Stimulated activated CD8-positive, alpha-beta memory T cell treated with anti-CD3 and anti-CD28 coated beads, Interleukin-12 subunit alpha, Interleukin-12 subunit beta, amount 100 ng/mL, for 24 hours (primary cell): ENCODE results near the gene GRIN3A.
"Not testable (repeated sequence)": the region's sequence is repeated elsewhere in the genome, so short reads cannot be mapped to it uniquely, and the experiment has no call there.

Experiments
- DNase-seq: peaks from one replicate; pipeline ENCODE4 v3.0.0-alpha.2; 2020; ENCODE audit errors: extremely low read depth

Gene GRIN3A

DNA sequence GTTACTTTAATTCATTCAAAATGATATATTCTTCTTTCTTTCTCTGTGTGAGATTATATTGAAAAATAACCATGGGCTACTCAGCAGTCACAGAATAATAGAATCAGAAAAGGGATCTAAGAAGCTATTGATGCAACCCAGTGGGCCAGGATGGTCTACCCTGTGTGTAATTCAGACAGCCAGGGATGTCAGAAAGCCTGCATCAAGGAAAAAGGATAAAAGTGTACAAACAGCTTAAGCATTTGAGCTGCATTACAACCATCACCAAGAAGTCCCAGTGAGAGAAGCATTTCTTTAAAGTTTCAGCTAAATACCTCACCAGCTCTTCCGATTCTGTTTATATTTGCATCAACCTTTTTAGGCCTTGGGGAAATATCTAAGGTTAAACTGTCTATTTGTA is 105.8 kb downstream of the GRIN3A start:
- DNase-seq = no peak

DNA sequence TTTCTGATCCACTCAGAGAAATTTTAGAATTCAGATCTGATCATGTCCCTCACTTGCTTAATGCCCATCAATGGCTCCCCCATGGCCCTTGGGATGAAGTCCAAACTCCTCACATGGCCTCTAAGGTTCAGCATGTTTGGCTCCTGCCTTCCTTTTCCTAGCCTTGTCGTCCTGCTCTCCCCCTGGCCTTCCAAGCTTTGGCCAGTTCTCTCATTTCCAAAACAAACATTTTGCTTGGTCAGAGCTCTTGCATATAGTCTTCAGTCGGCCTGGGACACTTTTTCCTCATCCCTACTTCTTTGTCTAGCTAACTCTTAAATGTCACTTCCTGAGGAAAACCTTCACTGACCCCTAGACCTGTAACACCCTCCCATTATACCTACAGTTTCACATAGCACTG is 106.6 kb downstream of the GRIN3A start:
- no peak for DNase-seq

DNA sequence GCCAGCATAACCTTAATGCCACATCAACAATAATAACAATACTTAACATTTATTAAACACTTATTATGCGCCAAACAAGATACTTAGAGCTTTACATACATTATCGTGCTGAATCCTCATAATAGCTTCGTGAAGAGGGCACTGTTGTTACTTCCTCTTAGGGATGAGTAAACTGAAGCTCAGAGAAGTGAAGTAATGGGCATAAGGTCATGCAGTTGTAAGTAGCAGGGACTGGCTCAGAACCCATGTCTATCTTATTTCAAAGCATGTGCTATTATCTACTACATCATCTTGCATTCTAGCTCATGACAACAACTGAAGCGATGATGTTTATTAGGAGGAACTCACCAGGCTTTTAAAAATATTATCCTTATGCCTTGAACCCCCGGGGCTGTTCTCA is 108.8 kb downstream of the GRIN3A start:
- no peak for DNase-seq

DNA sequence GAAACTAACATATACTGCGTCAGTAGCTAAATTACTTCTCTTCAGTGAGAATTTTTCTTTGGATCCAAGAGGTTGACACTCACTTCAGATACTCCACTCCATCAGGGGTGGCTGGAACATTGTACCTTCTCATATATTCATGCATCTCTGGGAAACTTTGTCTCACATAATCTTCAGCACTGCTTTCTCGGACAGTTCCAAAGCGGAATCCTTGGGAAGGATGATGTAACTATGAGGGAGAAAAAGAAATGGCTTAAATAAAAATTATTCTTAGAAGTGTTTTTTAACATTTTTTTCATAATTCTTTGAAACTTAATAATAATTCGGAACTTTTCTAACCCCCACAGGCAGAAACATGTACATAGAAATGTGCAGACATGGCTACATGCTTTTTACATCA is 110.3 kb downstream of the GRIN3A start:
- no peak for DNase-seq

DNA sequence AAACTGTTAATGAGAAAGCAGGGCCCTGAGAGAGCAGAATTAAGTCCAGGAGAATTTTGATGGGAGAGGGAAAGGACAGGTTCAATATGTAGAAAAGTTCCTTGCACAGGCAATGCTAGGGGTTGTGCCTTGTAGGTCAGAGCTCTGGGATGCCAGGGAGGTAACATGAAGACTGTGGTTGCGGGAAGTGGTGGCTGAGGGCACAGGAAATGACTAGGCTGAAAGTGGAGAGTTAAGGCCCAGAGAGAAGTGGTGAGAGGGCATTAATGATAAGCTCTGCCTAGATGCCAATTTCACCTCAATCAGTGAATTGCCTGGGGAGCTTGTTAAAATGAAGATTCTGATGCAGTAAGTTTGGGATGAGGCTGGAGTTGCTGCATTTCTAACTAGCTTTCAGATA is 112.2 kb downstream of the GRIN3A start:
- DNase-seq = no peak

DNA sequence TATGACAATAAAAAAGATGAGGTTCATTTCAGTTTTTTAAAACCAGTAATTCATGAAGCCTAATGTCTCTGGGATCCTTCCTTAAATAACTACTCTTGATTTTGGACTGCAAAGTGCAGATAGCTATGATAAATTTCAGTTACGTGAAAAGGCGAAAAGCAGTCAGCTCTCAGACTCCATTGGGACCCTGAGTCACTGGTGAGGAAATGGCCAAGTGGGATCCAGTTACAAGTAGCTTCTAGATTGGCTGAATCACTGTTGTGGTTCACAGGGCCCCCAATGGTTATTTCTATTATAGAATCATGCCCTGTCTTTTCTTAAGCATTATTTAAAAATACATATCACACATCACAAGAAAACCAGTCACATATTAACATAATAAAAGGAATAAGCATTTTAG is 112.6 kb downstream of the GRIN3A start:
- no peak for DNase-seq

DNA sequence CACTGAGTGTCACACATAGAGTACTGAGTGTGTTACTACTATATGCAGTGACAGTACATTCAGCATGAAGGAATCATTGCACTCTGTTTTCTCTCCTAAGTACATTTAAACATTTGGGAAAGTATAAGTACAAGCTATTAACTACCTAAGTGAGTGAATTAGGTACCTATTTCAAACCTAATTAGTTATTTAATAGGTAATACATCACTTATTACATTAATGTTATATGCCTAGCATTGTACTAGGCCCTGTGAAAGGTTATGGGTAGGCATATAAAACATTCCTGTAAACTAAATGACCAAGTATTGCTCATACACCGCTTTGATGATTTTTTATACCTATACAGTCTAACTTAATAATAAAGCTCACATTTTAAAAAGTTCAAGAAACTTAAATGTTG is 118.0 kb downstream of the GRIN3A start:
- no peak for DNase-seq

DNA sequence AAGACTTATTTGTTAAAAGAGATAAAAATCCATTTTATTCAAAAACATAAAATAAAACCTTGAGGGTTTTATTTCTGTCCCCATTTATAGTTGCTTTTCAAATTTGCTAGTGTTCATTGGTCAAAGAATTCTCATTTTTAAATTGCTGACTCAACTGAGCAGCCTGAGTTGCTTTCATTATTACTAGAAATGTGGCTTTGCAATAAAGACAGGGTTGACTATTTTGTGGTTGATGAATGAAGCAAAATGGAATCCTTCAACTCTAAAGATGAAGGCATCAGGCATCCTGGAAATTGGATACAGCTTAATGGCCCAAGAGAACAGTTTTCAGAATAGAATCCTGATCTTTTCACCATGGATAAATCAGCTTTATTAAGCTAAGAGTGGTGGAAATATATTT is 119.7 kb downstream of the GRIN3A start:
- DNase-seq = no peak

DNA sequence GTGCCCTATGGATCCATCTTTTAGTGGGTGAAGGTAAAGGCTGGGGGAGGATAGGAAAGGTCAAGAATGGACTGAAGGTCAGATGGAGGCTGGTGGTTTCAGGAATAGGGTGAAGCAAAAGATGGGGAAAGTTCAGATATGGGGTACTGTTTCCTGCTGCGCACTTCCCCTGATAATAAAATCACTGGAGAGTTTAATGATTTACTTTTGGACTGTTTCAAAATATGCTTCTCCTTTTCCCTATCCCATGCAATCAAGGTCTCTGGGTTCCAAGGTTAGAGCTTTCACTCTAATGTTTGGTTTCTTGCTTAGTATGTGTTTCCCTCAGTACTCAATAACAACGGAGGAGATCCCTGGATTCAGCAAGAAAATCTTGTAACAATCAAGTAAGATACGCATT is 132.9 kb downstream of the GRIN3A start:
- DNase-seq = no peak

DNA sequence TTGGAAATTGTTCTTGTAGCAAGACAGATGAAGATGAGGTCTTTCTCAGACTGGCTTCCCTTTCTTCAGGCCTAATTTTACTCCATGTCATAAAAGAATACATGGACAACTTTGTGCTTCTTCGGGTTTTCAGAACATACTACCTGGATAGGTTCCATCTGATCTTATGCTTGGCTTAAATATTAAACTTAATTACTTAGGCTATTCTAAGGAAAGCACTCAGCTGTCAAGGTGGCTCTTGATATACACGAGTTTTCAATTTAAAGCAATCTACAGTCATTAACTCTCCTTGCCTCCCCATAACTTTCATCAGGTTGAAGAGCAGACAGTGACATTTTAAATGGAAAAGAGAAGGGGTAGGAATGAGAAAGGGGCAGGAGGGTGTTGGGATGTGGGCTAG is 134.2 kb downstream of the GRIN3A start:
- DNase-seq = no peak

DNA sequence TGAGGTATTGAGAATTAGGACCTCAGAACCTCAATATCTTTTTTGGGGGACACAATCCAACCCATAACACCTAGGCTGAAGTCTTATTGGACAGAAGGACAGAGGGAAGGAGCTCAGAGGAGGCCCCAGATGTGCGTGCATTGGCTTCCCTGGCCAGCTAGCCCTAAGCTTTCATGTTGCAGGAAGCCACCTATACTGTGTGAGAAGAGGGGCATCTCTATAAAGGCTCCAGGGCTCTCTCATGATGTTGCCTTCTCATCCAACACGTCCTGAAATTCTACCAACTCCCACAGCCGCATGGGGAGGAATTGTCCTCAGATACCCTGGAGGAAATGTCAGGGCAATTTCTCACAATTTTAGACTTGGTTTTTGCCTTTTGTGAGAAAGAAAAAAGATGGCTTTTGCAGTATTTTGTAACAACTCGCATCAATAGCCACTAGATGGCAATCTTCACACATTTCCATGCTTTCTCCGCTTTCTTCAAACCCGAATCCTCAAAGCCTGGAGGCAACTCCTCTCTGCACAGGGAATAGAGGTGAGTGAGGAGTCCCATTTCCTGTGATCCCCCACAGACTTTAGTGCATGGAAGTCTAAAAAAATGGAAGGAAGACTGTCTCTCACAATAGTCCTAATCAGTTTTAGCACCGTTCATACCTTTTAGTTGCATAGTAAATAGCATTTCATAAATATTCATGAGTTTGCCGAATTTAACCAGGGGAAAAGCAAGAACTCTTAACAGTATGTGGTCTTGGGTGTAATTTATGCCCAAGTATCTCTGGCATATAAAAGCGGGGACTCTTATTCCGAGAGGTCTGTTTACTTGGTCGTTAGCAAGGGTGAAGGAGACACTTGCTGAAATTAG is 136.3 kb downstream of the GRIN3A start:
- no peak for DNase-seq

DNA sequence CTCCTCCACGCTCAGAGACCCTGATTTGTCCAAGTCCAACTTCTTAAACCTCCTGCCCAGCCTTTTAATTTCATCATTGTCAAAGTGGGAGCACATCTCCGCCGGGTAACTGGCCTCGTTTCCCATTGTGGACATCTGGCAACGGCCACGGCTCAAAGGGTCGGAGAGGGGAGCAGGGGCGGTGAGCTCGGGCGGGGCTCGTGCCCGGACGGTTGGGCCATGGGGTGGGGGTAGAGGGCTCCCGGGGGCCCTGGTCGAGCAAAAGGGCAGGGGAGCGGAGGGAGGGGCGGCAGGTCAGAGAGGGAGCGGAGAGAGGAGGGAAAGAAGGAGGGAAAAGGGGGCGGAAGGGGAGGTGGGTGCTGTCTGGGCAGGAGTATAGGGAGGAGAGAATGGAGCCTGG is 143.7 kb downstream of the GRIN3A start, which contains the start of gene PPP3R2:
PPP3R2 (minus strand) TSS at position 174 of the 400 bp plus-strand sequence; CDS start at position 126, 48 bp downstream.
- no peak for DNase-seq

DNA sequence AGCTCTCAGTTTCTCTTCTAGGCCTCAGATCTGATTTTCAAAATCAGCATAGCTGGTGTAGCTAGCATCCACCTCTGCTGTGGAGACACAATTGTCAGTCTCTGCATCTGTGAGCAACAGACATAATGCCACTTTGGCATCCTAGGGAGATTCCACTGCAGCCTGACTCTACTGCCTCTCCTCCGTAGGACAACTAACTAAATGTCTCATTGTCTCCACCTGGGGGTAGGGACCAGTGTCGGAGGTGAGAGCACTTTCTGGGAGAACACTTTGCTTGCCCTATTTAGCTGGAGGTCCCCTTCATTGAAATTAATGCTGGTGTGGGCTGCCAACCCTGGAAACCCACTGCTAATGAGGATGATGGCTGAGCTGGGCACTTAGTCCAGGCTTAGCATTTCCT is 145.1 kb downstream of the GRIN3A start:
- no peak for DNase-seq

DNA sequence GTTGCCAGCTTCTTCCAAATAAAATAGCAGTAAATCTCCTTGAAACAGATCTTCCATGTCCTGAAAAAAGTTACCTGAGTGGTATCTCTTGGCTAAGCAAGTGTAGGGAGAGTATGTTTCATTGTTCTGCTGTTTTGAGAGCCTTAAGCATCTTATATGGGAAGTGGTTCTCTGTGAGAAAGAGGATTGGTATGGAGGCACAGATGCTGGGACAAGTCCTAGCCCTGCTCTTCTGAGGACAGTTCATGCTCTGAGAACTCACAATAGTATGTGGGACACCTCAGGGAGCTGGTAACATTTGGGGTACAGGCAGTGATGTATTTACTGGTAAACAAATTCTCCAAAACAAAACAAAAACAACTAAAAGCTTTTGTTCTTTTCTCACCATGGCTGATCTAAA is 145.7 kb downstream of the GRIN3A start:
- DNase-seq = no peak

DNA sequence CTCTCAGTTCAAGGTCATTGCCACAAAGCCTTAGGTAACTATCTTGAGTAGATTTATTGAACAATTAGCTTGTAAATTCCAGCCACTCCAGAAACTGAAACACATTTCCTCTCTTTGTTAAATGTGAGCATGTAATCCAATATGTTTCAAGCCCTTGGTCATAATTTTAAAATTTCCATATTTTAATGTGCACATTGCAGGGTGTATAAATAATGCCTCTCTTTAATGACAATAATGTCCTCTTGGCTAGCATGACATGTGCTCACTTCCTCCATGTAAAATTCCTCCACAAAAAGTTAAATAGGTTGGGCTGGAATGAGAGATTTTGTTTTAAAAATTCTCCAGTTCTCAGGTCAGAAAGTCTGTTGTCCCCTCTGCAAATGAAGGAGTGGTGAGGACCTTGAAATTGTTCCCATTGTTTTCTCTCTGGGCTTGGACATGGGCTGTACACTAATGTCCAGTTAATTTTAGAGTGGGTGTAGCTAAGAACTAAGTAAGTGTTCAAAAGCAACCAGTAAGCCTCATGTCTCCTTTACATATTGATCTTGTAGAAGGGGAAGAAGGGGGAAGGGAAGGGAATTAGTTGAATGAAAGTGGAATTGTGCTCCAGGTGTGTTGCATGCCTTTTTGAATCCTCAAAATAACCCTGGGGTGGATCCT is 146.5 kb downstream of the GRIN3A start:
- DNase-seq = no peak

DNA sequence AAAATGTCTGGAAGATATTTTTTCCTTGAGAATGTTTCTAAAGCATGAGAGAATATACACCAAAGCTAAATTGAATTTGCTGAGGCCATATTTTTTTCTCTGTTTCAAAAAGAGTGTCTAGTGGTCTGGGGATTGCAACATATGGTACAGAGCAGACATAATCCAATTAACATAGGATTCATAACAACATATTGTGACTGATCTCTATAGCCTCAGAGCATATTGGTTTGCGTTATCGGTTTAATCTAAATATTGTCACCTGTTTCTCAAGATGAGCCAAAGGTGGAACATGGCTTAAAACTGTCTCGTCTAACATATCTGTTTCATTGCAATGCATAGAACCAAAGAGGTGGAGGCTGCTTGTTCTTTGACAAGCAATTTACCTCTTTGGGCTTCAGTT is 147.5 kb downstream of the GRIN3A start:
- DNase-seq = no peak

DNA sequence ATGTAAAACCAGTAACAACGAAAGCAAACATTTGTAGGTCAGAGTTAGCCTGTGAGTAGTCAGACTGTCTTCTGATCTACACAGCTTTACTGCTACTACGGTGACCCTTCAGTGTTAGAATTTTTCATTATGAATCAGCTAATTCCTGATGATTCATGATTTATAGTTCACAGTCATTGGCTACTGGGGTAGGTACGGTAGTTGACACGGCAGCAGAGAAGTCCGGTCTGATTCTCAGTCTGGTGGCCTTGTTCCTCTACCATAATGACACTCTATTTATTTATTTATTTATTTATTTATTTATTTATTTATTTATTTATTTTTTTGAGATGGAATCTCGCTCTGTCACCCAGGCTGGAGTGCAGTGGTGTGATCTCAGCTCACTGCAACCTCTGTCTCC is 148.4 kb downstream of the GRIN3A start:
- DNase-seq = not testable (repeated sequence)

DNA sequence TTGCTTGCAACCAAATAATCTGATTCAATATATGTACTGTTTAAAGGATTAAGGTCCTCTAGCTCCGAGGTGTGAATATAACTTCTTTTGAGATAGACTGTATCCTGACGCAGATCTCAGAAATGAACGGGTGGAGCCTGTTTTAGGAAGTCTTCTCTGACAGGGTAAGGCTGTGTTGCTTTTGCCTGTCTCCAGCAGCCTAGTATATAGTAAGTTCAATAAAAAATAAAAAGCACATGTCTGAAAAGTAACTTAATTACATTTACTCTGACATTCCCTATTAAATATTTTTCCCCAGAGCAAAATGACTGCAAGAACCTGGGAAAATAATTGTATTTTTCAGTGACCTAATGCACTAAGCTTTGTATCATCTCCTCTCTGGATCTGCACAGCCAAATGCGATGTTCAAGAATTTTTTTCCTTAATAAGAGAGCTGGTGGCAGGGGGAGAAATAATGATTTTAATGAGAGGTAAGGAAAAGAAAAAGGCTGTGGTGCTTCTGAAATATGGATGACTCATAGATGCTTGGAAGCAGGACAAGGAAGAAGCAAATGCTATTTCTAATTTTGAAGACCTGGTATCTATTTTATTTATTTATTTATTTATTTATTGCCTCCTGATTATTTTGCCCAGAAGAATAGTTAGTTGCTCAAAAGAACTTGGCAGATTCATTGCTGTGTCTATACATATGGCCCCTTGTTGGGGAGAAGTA is 151.0 kb downstream of the GRIN3A start:
- DNase-seq = no peak

DNA sequence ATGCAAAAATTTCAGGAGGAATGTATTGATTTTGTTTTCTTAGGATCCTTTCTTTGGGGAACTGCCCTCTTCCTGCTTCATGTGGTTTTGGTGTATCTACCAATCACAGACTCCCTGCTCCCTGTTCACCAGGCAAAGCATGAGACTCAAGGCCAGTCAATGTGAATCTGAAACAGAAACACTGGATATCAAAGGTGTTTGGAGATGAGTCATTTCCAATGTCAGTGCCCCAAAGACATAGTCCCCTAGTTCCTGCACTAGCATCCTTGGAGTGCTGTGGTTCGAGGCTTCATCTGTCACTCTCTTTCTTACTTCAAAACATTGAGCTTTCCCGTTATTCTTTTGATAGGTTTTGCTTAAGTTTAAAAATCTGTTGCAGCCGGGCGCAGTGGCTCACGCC is 151.8 kb downstream of the GRIN3A start:
- DNase-seq = no peak

DNA sequence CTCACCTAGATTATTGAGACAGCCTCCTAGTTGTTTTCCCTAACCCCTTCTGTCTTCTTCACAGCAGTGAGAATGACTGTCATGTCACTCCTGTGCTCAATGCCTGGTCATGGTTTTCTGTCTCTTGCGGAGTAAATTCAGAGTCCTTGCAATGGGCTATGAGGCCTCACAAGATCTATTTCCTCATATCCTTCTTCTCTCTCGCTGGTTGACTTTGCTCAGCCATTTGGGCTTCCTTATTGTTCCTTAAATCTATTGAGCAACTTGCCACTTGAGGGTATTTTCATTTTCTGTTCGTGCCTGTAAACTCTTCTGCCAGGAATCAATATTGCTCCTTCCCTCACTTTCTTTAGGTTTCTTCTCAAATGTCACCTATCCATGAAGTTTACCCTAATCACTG is 152.7 kb downstream of the GRIN3A start:
- no peak for DNase-seq

DNA sequence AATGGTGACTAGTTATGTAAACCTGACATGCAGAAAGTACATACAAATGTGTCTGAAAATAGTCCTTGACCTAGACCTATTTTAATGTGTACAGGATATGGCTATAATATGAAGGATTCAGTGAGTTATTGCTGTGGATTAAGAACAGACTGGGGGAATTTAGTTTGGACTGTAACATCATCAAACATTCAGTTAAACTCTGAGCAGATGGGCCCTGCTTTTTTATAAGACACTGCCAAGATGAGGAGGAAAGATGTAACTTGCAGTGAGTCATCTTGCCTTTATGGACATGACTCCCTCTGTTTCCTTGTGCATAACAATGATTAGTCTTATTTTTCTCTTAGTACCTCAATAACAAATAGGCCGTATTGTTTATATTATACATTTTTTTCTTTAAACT is 155.9 kb downstream of the GRIN3A start:
- DNase-seq = no peak

DNA sequence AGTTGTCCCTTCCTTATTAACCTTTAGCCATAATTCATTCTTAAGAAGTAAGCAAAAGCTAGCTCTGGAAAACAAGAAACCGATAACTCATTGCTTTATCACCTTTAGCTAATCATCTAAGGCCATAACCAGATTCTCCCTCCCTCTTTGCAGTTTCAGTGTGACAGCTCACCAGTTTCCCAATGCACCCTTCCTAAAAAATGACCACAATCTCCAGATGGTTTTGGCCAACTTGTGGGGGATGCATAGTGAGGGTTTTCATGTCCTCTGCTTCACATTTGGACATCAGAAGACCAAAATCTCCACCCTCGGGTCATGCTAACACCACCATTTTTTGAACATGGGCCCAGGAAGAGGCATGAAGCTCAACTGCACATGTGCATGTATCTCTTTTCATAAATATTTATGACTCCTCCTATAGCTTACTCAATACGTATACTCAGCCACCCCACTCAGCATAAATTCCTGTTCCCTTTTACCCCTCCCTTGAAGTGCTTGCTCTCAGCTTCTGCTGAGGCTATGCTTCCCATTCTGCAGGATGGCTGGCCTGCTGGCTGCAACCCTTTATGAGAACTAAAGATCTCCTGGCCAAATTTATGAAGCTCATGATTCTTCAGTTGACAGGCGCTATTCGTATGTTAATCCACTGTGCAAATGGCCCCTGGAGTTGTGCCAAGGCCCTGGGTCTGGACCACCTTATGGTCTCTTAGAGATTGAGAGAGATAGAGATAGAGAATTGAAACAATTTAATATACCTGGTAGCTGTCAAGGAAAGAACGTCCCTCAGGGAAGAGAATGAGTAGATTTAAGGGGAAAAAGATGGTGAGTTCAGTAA is 158.5 kb downstream of the GRIN3A start:
- no peak for DNase-seq
